AG08396 (cell line): ENCODE measurements around the gene CPSF4L.

Experiments used
- DNase-seq: peaks from one replicate; pipeline ENCODE4 v3.0.0; 2012; ENCODE audit warnings: low spot score, mixed read lengths

The CPSF4L gene

DNA sequence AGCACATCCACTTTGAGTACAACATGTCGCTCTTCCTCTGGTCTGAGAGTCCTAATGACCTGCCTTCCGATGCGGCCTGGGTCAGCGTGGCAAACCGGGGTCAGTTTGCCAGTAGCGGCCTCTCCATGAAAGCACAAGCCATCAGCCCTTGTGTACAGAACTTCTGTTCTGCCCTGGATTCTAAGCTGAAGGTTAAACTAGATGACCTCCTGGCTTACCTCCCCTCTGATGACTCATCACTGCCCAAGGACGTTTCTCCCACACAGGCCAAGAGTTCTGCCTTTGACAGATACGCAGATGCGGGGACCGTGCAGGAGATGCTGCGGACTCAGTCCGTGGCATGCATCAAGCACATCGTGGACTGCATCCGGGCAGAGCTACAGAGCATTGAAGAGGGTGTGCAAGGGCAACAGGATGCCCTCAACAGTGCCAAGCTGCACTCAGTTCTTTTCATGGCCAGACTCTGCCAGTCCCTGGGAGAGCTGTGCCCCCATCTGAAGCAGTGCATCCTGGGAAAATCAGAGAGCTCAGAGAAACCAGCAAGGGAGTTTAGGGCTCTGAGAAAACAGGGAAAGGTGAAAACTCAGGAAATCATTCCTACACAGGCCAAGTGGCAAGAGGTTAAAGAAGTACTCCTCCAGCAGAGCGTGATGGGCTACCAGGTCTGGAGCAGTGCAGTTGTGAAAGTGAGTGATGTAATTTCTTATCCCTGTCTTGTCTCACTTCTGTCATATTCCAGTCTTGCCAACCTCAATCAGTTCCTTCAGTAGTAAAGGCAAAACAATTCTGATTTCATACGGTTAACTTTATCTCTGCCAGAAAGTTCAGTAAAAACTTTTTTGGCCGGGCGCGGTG lies 60.2 kb downstream of the CPSF4L start:
- DNase-seq: no peak

DNA sequence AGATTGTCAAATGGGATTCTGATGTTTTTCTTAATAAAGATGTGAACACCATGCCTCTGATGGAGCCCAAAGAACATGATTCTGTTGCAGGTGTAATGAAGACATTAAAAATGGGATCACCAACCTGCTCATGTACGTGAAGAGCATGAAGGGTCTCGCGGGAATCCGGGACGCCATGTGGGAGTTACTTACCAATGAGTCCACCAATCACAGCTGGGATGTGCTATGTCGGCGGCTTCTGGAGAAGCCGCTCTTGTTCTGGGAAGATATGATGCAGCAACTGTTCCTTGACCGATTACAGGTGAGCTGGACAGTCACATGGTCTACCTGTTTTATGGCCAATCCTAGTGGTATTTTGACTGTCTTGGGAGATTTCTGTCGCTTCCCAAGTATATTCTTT lies 61.2 kb downstream of the CPSF4L start:
- no peak for DNase-seq

DNA sequence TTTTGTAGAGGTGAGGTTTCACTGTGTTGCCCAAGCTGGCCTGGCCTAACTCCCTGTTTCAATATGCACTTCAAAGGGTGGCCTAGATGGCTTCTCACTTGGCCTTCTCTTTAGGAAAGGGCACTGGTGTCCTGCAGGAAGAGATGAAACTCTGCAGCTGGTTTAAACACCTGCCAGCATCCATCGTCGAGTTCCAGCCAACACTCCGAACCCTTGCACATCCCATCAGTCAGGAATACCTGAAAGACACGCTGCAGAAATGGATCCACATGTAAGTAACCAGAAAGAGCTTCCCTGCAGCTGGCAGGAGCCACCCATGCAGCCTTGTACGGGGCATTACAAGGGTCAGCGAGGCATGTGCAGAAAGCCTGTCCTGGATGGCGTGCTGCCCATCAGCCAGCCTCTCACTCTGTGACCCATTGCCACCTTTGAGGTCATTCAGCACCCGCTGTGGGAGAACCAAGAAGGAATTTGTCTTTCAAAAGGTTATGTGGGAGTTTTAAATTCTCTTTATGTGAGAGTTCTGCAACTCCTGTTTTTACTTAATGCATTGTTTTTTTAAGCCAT lies 61.8 kb downstream of the CPSF4L start:
- DNase-seq: no peak

- no peak for DNase-seq
These were observed 62.8 kb downstream of the CPSF4L start for GRCh38 chr17:73198930-73199260.
